Type B pancreatic cell (in vitro differentiated cells): ENCODE data around the gene VPS50. TPM values are rescaled to one million over a fixed set of nuclear protein-coding genes. Genes with fewer than 3 reads are reported as not detected.
A peak's percentile ranks its signal among the peaks of the same experiment; 100 is the strongest.
"Not testable (repeated sequence)": the region's sequence is repeated elsewhere in the genome, so short reads cannot be mapped to it uniquely, and the experiment has no call there.

Experiments used
- DNase-seq: peaks from one replicate; pipeline ENCODE4 v3.0.0; 2021; ENCODE audit warnings: mixed read lengths; ENCODE audit not compliant: unreplicated experiment; ENCODE audit errors: extremely low spot score
- H3K27ac Mint-ChIP-seq: 2 replicates; pipeline ENCODE4 v1.8.0; 2021; ENCODE audit warnings: mild to moderate bottlenecking, mixed read lengths
- H3K27me3 Mint-ChIP-seq: 2 replicates; pipeline ENCODE4 v1.8.0; 2021; ENCODE audit warnings: mixed read lengths
- H3K36me3 Mint-ChIP-seq: 2 replicates; pipeline ENCODE4 v1.8.0; 2021; ENCODE audit warnings: mixed read lengths
- H3K4me1 Mint-ChIP-seq: one replicate; pipeline ENCODE4 v1.8.0; 2021; ENCODE audit warnings: mixed read lengths; ENCODE audit not compliant: unreplicated experiment
- H3K4me3 Mint-ChIP-seq: 2 replicates; pipeline ENCODE4 v1.8.0; 2021; ENCODE audit warnings: mild to moderate bottlenecking, mixed read lengths
- H3K9me3 Mint-ChIP-seq: 2 replicates; pipeline ENCODE4 v1.8.0; 2021; ENCODE audit warnings: mixed read lengths
- CTCF ChIP-seq: fragments of 200-600 bp; sonication (generic); conservative IDR thresholded peaks from 2 replicates; pipeline ENCODE4 v1.5.0; 2021; ENCODE audit warnings: antibody characterized with exemption, mild to moderate bottlenecking
- total RNA-seq: library from RNA; stranded (reverse); gene quantifications from 2 replicates; pipeline ENCODE4 v1.2.1, GENCODE V29; 2021; ENCODE audit warnings: low replicate concordance

The VPS50 gene
- total RNA-seq, 1 donor from 2014 or later, result 26.5 TPM

- TF ChIP-seq CTCF, result no peak
- no peak overlapping the region for H3K27ac Mint-ChIP-seq
- DNase-seq, result no peak
- H3K27me3 Mint-ChIP-seq, result no peaks in the 10 kb centered on the region
- no peak overlapping the region for H3K4me3 Mint-ChIP-seq
- no peaks in the 10 kb centered on the region for H3K9me3 Mint-ChIP-seq
- H3K4me1 Mint-ChIP-seq, result no peaks in the 10 kb centered on the region
- H3K36me3 Mint-ChIP-seq, result no peaks in the 10 kb centered on the region
Observed at GRCh38 chr7:93366816-93367215, 134.7 kb downstream of the VPS50 start.

- H3K9me3 Mint-ChIP-seq, result no peaks in the 10 kb centered on the region
- no peak overlapping the region for H3K4me3 Mint-ChIP-seq
- H3K36me3 Mint-ChIP-seq, result no peaks in the 10 kb centered on the region
- no peak for DNase-seq
- no peak for TF ChIP-seq CTCF
- no peak overlapping the region for H3K27ac Mint-ChIP-seq
- no peaks in the 10 kb centered on the region for H3K27me3 Mint-ChIP-seq
- H3K4me1 Mint-ChIP-seq, result no peaks in the 10 kb centered on the region
Observed at GRCh38 chr7:93367254-93367653, 135.1 kb downstream of the VPS50 start.

- not testable (repeated sequence) for DNase-seq, H3K36me3 Mint-ChIP-seq, H3K27ac Mint-ChIP-seq, H3K4me1 Mint-ChIP-seq, H3K4me3 Mint-ChIP-seq, H3K9me3 Mint-ChIP-seq
- H3K27me3 Mint-ChIP-seq, result peaks cover 11% of the 10 kb centered on the region
Observed at GRCh38 chr7:93370937-93371336, 138.8 kb downstream of the VPS50 start.

- TF ChIP-seq CTCF, result no peak
- Mint-ChIP-seq H3K4me1 (no peaks in the 10 kb centered on the region), H3K27ac (no peak overlapping the region), H3K9me3 (no peaks in the 10 kb centered on the region), H3K27me3 (peaks cover 15% of the 10 kb centered on the region), H3K36me3 (no peaks in the 10 kb centered on the region), H3K4me3 (no peak overlapping the region)
- no peak for DNase-seq
Observed at GRCh38 chr7:93373537-93373936, 141.4 kb downstream of the VPS50 start.

GRCh38 chr7:93374345-93374940, 142.3 kb downstream of the VPS50 start:
- Mint-ChIP-seq H3K4me3 (no peak overlapping the region), H3K27ac (no peak overlapping the region), H3K36me3 (no peaks in the 10 kb centered on the region), H3K4me1 (no peaks in the 10 kb centered on the region), H3K9me3 (no peaks in the 10 kb centered on the region), H3K27me3 (peaks cover 15% of the 10 kb centered on the region)
- peak; percentile 81 for TF ChIP-seq CTCF
- no peak for DNase-seq

GRCh38 chr7:93375603-93376002, 143.4 kb downstream of the VPS50 start:
- Mint-ChIP-seq H3K36me3 (no peaks in the 10 kb centered on the region), H3K27me3 (peaks cover 15% of the 10 kb centered on the region), H3K4me3 (no peak overlapping the region), H3K4me1 (no peaks in the 10 kb centered on the region), H3K9me3 (no peaks in the 10 kb centered on the region), H3K27ac (no peak overlapping the region)
- no peak for DNase-seq
- TF ChIP-seq CTCF, result no peak
